Stimulated activated CD4-positive, alpha-beta T cell treated with anti-CD3 and anti-CD28 coated beads, Interleukin-4, amount 100 ng/mL, for 4 hours (primary cell): ENCODE data around the gene CEP19.
"Not testable (repeated sequence)": the region's sequence is repeated elsewhere in the genome, so short reads cannot be mapped to it uniquely, and the experiment has no call there.

Experiments used
- DNase-seq, 2 experiments: peaks; one replicate each; pipeline ENCODE4 v3.0.0-alpha.2; 2020

CEP19 gene, protein sequence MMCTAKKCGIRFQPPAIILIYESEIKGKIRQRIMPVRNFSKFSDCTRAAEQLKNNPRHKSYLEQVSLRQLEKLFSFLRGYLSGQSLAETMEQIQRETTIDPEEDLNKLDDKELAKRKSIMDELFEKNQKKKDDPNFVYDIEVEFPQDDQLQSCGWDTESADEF

DNA sequence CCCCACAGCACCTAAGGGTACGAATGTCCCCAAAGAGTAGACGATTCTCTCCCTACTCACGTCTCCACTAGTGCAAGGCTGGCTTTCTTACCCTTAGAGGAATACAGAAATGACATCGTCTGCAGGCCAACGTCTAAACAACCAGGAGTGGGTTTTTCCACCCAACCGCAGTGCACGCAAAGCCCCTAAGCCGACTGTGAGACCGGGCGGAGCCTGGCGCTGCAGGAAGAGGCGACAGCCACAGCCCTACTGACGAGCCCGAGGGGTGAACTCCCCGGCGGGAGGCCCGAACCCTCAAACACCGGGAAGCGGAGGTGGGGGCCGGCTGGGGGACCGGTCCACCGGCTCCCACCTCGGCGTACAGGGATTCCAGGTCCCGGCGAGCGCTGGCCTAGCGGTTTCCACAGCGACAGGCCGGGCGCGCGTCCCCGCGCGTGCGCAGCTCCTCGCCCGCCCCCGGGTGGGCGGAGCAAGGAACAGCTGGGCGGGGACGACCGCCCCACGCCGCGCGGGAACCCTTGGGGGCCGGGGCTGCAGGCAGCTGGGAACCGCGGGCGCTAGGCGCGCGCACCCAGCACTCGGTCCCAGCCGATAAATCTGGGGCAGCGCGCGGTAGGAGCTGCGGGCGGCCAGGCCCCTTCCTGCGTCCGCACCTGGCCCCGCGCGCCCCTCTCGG lies at the start of gene CEP19, which contains the start of gene PIGX:
CEP19 (minus strand) TSS at position 413 of the 676 bp plus-strand sequence. CDS start 3,593 bp downstream, outside the sequence.
PIGX (plus strand) TSS at position 540 of the 676 bp plus-strand sequence.
- DNase-seq, result peak; percentile 86 to 87

DNA sequence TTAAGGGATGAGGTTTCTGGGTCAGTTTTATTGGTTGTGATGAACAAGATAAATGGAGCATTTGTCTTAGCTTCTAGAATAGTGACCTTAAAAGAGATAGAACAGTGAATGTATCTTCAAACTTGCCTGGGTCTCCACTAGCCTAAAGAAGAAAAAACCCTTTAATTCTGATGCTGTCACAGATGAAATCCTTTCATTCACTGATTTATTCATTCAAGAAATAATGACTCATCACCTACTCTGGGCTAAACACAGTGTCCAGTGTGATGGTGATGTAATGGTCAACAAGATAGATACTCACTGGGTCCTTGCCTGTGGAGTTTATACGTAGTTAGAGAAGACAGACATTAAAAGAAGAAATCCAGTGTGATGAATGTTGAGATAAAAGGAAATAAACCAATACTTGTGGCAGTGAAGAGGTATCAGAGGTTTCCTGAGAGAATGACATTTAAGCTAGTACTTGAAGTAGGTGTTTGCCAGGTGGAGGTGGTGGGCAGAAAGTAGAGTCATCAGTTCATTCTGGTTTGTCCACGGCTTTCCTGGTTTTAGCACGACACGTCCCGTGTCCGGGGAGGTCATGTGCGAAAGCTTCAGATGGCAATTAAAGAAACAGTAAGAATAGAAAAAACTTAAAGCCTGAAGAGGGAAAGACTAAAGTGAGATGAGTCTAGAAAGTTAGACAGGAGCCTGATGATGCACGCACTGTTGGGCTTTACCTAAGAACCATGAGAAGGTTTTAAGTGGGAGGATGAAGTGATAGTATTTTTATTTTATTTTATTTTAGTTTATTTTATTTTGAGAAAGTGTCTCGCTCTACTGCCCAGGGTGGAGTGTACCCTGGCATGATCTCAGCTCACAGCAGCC lies 46.1 kb upstream of the CEP19 start:
- no peak for DNase-seq

DNA sequence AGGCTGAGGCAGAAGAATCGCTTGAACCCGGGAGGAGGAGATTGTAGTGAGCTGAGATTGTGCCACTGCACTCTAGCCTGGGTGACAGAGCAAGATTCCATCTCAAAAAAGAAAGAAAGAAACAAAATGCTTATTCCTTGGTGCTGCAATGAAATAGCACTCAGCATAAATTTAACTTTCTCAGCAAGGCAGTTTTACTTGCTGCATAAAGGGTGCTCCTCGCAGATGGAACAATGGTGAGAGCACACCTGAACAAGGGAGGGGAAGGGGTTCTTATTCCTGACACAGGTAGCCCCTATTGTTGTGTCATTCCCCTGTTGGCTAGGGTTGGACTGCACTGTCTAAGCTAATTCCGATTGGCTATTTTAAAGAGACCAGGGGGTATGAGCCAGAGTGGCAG lies 44.7 kb upstream of the CEP19 start:
- DNase-seq, result no peak

DNA sequence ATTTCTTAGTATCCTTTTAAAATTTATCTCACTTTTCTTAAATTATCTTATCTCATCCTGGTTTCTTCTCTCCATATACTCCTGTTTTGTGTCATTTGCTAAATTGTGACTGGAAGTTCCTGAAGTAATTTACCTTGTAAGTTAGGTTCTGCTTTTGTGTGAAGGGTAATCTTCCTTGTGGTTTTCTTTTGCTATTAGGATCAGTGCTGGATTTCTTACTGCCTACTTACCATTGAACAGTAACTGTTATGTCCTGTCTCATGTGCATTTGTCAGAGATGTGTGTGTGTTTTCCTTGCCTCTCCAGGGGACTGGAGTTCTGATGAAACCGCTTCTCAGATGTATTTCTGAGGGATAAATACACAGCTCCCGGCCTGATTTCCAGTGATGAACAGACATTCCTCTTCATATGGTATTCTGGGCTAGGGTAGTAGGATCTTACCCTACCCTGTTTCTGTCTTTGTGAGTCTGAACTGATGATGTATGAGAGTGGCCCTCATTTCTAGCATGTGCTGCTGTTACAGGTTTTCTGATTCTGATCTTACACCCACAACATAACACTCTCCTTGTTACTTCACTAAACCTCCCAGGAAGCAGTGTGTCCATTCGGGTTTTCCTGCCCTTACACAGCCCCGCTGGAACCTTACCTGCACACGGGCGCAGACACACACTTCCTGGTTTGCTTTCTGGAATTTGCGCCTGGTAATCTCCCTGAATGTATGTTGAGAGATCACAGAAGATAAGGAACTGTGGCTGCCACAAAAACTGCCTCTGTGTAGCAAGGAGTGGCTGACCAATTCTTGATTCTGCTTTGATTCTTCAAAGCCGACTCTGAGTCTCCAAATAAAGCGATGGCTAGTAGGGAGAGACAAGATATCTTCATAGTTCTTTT lies 42.3 kb upstream of the CEP19 start:
- DNase-seq, result no peak

DNA sequence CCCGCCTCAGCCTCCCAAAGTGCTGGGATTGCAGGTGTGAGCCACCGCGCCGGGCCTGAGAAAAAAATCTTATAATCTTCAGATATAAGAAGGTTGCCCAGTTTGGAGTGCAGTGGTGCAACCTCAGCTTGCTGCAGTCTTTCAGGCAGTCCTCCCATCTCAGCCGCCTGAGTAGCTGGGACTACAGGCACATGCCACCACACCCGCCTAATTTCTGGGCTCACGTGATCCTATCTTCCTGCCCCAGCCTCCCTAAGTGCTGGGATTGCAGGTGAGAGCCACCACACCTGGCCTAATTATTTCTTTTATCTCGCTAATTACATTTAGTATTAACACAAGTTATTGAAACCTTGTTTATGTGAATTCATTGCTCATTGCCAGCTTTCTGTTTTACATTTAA lies 41.2 kb upstream of the CEP19 start:
- no peak for DNase-seq

DNA sequence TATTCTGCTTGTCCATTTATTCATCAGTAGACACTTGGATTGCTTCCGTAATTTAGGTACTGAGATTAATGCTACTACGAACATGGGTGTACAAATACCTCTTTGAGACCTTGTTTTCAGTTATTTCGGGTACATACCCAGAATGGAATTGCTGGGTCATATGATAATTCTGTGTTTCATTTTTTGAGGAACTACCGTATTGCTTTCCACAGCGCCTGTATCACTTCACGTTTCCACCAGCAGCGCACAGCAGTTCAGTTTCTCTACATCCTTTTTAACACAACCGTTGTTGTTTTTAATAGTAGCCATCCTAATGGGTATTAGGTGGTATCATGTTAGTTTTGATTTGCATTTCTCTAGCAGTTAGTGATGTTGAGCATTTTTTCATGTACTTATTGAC lies 37.1 kb upstream of the CEP19 start:
- DNase-seq, result no peak

DNA sequence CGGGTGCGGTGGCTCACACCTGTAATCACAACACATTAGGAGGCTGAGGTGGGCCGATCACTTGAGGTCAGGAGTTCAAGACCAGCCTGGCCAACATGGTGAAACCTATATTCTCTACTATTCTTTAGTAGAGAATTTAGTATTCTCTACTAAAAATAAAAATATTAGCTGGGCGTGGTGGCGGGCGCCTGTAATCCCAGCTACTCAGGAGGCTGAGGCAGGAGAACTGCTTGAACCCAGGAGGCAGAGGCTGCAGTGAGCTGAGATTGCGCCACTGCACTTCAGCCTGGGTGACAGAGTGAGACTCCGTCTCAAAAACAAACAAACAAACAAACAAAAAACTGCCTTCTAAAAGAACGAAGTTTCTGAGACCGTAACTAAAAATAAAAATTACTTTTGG lies 31.5 kb upstream of the CEP19 start:
- DNase-seq, result not testable (repeated sequence)

DNA sequence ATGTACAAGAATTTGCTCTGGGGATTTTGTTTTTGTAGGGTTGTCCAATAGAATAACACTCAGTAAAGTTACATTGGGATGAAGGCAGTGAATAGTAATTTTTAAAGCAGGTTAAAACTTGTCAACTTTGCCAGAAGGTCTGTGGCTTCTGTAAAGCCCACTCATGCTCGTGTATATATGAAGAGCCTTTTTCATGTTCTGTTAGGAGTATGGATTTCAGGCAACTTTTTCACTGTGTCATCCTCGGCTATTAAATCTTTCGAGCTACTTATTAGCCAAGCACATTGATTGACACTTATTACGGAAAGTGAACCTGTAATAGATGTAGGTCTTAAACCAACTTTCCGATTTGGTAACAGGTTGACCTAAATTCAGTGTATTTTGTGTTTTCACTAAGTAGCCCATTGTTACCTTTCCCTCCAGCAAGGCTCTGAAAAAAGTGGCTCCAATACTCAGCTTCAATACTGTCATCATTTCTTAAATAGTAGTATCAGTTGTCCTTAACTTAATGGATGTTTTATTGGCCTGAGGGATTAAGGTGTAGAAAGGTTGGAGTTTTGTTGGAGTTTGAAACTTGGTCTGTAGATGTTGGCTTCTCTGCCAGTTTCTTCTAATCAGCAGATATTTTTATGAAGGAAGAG lies 29.3 kb upstream of the CEP19 start:
- DNase-seq, result no peak

DNA sequence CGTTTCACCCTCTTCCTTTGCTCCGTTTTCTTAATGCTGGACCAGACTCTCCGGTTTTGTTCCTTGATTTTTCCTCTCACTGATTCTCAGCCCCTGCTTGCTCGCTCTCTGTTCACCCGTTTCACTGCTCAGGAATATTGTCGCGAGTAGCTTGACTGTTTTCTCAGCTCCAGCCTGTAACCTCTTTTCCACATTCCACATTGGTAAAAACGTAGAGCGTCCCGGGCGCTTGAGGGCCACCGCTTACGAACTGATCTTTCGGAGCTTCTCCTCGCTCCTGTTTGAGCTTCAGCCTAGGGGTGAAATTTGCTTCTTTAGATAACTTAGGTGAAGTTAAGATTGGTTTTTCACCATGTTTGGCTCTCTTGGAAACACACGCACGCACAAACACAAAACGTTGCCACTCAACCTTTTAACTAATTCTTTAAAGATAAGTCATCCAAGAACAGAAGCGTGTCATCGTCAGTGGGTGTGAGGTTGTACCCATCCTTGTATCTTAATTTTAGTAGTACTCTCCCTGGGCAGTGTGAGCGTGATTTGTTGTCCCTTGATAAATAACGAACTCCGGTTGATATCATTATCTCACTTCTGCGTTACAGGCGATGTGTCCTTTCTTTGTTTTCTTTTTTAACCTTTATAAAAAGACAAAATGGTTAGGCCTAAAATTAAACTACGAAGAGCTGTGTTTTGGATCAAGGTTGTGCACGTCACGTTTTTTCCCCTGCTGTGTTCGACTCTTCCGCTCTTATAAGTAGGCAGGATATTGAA lies 28.6 kb upstream of the CEP19 start:
- peak in 1 of 2 experiments; percentile 48 for DNase-seq

DNA sequence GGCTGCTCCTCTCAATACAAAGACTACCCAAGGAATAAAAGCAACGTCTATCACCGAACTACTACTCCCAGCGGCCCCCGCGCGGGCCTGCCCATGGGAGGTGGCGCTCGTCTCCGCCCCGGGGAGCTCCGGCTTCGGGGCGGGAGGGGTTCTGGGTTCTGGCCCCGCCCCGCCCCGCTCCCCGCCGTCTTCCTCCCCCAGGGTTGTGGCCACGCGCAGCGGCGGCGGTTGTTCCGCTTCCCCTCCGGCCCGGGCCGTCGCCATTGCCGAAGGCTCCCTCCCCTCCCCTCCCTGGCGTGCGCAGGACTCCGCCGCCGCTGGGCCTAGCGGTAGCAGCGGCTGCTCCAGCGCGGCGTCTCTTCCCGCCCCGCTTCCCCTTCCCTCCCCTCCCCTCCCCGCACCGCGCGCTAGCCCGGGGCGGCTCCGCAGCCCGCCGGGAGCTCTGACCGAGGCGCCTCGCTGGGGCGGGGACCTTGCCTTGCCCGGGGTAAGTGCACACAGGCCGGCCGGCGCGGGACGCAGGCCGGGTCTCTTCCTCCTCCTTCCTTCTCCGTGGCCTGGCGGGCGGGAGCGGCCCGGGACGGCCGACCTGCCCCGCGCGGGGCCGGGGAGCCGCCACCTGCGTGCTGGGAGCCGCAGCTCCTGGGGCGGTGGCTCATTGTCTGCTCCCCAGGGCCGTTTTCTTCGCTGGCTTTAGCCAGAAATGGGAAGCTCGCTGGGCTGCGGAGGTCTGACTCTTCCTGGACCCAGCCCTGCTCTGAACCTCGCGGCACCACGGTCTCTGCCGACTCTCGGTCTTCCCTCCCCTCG lies 27.8 kb upstream of the CEP19 start, which contains the start of gene PAK2:
PAK2 (plus strand) TSS at position 187 of the 810 bp plus-strand sequence. CDS start 42,790 bp downstream, outside the sequence.
- DNase-seq, result peak; percentile 91 to 93

DNA sequence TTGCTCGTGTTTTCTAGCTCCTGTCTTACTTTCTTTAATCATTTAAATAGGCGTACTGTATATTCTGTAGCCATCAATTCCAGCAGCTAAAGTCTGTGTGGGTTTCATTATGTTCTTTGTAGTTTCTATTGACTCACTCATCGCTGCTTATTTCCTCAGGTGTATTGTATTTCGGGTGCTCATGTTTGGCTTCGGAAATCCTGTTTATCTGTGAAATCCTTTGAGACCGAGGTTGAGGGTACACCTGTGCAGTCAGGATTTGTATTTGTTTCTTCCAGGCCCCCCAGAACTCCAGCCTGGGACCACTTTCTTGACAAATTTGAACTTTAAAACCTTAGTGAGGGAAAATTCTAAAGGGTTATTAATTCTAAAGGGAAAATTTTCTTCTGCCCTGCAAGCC lies 25.6 kb upstream of the CEP19 start:
- DNase-seq, result no peak

DNA sequence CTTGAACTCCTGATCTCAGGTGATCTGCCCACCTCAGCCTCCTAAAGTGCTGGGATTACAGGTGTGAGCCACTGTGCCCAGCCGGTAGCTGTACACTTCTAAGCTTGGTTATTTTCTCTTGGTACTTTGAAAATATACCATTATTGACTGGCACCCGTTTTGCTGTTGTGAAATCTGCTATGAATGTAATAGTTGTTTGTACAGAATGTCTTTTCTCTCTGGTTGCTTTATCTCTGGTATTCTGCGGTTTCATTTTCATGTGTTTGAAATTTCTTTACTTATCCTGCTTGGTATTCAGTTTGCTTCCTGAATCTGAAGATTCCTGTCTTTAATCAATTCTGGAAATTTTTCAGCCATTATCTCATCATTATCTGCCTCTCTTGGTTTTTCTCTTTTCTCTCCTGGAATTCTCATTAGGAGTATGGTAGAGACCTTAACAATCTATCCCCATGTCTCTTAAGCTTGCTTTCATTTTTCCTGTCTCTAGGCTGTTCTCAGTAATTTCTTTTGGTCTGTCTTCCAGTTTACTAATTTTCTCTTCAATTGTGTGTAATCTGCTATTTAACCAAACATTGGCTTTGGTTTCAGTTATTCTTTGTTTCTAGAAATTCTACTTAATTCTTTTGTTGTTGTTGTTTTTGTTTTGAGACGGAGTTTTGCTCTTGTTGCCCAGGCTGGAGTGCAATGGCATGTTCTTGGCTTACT lies 24.8 kb upstream of the CEP19 start:
- no peak for DNase-seq

DNA sequence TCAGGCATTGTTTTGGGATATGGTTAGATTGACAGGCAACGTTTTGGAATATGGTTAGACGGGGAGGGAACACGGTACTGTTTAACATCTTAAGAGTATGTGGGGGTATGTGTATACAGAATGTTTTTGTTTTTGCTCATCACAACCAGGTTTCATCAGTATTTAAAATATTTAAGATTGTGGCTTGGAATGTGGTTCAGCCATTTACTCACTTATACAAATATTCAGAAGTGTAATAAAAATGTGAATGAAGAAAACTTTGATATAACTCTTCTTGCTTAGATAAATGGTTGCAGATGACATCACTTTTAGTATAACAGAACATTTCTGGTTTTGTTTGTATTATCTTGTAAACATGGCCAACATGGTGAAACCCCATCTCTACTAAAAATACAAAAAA lies 23.7 kb upstream of the CEP19 start:
- no peak for DNase-seq

DNA sequence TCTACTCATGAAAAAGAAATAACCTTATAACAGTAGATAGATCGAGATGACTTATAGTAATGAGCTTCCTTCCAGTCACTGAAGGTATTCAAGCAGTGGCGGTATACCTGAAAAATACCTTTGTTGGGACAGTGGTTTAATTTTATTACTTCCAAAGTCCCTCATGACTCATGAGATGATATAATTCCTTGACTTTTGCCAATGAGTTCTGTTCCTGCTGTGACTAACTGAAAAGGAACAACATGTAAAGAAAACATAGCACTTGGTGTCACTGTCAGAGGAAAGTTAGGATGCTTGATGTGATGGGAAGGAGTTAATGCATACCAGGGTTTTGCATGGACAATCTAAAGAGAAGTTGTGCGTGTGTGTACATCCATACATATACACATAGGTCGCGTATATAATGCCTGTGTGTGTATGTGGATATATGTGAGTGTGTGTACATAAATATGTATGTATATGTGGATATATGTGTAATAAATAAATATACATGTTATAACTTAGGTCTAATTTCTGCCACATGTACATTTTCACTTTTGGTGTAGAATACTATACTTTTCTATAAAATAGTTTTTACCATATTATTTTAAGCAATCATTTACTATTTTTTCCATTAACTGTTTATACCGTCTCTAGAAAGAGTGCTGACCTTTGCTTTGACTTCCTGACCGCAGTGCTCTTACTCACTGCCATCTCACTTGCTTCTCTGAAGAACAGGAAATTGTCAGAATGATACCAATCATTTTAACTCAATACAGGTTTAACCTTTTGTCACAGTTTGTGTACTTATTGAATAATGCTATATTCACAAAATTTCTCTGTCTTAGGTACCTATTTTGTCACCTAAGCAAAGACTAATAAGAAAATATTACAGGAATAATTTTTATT lies 15.0 kb upstream of the CEP19 start:
- peak in 1 of 2 experiments; percentile 24 for DNase-seq

DNA sequence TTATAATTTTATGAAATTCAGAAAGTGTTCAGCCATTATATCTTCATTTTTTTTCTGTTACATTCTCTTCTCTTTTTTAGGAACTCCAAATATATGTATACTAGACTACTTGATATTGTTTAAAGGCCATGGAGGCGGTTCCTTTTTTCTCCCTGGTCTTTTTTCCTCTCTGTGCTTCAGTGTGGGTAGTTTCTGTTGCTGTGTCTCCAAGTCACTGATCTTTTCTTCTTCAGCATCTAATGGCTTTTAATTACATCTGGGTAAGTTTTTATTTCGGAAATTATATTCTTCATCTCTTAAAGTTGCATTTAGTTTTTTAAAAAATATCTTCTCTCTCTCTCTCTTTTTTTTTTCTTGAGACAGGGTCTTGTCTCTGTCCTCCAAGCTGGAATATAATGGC lies 9.0 kb upstream of the CEP19 start:
- DNase-seq, result no peak

DNA sequence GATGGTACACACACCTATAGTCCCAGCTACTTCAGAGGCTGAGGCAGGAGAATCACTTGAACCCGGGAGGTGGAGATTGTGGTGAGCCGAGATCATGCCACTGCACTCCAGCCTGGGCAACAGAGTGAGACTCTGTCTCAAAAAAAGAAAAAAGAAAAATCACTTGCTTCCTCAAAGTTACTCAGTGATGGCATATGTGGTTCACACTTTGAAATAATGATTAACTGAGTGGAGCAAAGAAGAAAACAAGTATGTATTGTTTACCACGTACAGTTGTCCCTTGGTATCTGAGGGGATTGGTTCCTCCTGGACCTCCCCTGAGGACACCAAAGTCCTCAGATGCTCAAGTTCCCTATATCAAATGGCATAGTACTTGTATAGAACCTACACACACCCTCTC lies 5.1 kb upstream of the CEP19 start:
- not testable (repeated sequence) for DNase-seq

DNA sequence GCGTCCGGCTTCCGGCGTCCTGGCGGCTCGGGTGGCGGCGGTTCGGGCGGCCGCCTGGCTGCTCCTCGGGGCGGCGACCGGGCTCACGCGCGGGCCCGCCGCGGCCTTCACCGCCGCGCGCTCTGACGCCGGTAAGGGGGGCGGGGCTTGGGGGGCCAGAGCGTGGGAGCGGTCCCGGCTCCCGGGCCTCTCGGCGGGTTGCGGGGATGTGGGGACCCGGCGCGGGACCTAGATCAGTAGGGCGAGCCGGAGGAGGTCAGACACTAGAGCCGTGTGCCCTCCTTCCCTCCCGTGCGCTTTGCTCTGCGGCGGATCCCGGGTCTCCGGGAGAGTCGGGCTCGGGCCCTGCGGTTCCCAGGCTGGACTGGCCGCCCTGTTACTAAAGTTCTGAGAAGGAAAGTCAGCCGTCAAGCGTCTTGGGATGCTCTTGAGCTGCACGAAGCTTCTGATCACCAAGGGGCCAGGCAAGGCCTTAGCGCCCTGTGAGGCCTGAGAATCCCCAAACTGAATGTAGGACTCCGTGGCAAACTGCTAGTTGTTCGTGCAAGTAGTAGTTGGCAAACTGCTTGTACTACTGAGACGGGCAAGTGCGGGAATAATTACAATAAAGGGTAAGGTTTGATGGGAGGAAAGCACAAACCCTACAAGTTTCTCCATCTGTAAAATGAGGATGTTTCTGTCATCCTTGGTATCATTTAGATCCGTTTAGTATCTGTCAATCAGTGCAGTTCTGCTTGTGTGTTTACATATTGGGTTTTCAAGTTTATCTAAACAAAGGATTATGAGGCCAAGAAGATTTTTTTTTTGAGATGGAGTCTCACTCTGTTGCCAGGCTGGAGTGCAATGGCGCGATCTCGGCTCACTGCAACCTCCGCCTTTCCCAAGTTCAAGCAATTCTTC lies 714 bp upstream of the CEP19 start:
- peak; percentile 69 to 72 for DNase-seq

DNA sequence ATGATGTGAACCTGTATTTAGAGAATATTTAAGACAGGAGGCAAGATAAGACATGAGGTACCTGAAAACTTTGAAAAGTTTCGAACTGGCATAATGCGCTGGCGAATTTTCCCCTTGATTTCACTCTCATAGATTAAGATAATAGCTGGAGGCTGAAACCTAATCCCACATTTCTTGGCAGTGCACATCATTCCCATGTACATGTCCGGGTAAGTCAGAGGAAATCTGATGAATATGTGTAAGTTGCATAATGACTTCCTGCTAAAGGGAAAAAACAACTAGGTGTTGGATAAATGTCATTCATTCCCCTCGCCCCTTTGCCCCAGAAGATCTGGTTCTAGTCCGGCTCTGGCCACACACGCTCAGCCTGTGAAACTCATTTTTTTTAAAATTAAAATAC lies 3.6 kb downstream of the CEP19 start:
- no peak for DNase-seq
